Calu3 (cell line): Measurements from ENCODE around the gene TNFRSF12A. TPM values are rescaled to one million over a fixed set of nuclear protein-coding genes. Genes with fewer than 3 reads are reported as not detected.

ENCODE experiments used
- BruUV-seq: library from RNA; stranded (reverse); fragments of 400-500 nt; replicated peaks from 2 replicates; lab custom pipeline; 2021; lab: Mats Ljungman, UMichigan
- CTCF ChIA-PET: fragments of 300-600 bp; sonication (Branson Sonifier 250); formaldehyde crosslinking; loops from one replicate; lab custom pipeline; 2022; ENCODE audit warnings: antibody characterized with exemption; lab: Charles Lee
- DNase-seq: peaks from one replicate; pipeline ENCODE4 v3.0.0; 2022
- H3K27ac Mint-ChIP-seq: one replicate; pipeline ENCODE4 v1.8.0; 2022; ENCODE audit warnings: mixed read lengths; ENCODE audit not compliant: unreplicated experiment
- H3K27me3 Mint-ChIP-seq: one replicate; pipeline ENCODE4 v1.8.0; 2022; ENCODE audit warnings: mixed read lengths; ENCODE audit not compliant: unreplicated experiment
- H3K36me3 Mint-ChIP-seq: one replicate; pipeline ENCODE4 v1.8.0; 2022; ENCODE audit warnings: mild to moderate bottlenecking, moderate library complexity, mixed read lengths; ENCODE audit not compliant: insufficient read depth, unreplicated experiment
- H3K4me1 Mint-ChIP-seq: one replicate; pipeline ENCODE4 v1.8.0; 2022; ENCODE audit warnings: mild to moderate bottlenecking, low read depth, mixed read lengths; ENCODE audit not compliant: unreplicated experiment
- H3K4me3 Mint-ChIP-seq: one replicate; pipeline ENCODE4 v1.8.0; 2022; ENCODE audit warnings: mild to moderate bottlenecking, low read depth, moderate library complexity, mixed read lengths; ENCODE audit not compliant: unreplicated experiment
- H3K9me3 Mint-ChIP-seq: one replicate; pipeline ENCODE4 v1.8.0; 2022; ENCODE audit warnings: low read depth, mixed read lengths; ENCODE audit not compliant: unreplicated experiment
- CTCF ChIP-seq: fragments of 200-600 bp; IDR thresholded peaks from one replicate; pipeline ENCODE4 v1.8.0; 2022; ENCODE audit warnings: antibody characterized with exemption; ENCODE audit not compliant: unreplicated experiment
- intact Hi-C: fragments of 100-400 bp; cut with micrococcal nuclease; formaldehyde crosslinking; loops from one replicate; pipeline ENCODE4 v1.10.0; 2022; ENCODE audit not compliant: unreplicated experiment
- total RNA-seq: library from RNA; stranded (reverse); gene quantifications from 2 replicates; pipeline ENCODE4 v1.2.3, GENCODE V29; 2022

Gene TNFRSF12A
- total RNA-seq, 1 experiment from 2014 or later: 478 TPM

DNA sequence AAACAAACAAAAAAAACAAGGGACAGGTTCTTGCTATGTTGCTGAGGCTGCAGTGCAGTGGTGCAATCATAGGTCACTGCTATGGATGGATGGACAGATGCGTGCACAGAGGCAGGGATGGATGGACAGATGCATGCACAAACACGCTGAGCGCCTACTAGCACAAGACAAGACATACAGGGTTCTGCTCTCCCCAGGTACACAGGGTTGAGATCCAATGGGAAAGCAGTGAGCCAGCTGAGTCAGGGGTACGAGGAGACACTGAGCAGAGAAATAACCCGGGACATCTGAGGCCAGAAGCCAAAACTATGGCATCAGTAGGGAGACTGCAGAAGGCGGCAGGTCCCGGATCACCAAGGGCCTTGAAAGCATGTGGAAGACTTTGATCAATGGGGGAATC is 51.5 kb downstream of the TNFRSF12A start:
- Mint-ChIP-seq H3K9me3 (no peaks in the 10 kb centered on the region), H3K4me1 (no peaks in the 10 kb centered on the region), H3K27ac (no peak overlapping the region), H3K36me3 (peaks cover 5% of the 10 kb centered on the region), H3K4me3 (no peak overlapping the region), H3K27me3 (peaks cover 44% of the 10 kb centered on the region)
- intact Hi-C loops: no loop called here
- no peak for TF ChIP-seq CTCF
- CTCF ChIA-PET: no interaction called here
- DNase-seq: no peak
- BruUV-seq: no TSS peak

Other genes starting within 250 kb of the TNFRSF12A start
- 269 TPM in 2 replicates for gene ELOB, start 243.1 kb upstream of the TNFRSF12A start, total RNA-seq
- 7.9 and 13.2 TPM in 2 replicates for gene PRSS33, start 232.8 kb upstream of the TNFRSF12A start, total RNA-seq
- gene PRSS41, start 221.9 kb upstream of the TNFRSF12A start, total RNA-seq: not detected in 2 replicates
- not detected in 2 replicates for gene PRSS21, start 203.1 kb upstream of the TNFRSF12A start, total RNA-seq
- gene ZG16B, start 190.1 kb upstream of the TNFRSF12A start, total RNA-seq: 10.3 and 15.5 TPM in 2 replicates
- gene PRSS22, start 162.2 kb upstream of the TNFRSF12A start, total RNA-seq: 140 and 141 TPM in 2 replicates
- 10.8 and 13.0 TPM in 2 replicates for gene FLYWCH2, start 137.2 kb upstream of the TNFRSF12A start, total RNA-seq
- 34.8 and 36.8 TPM in 2 replicates for gene FLYWCH1, start 108.4 kb upstream of the TNFRSF12A start, total RNA-seq
- 0.51 TPM in 1 of 2 replicates, not detected in the other for gene KREMEN2, start 56.1 kb upstream of the TNFRSF12A start, total RNA-seq
- 51.0 and 56.0 TPM in 2 replicates for gene PAQR4, start 51.0 kb upstream of the TNFRSF12A start, total RNA-seq
- gene PKMYT1, start 39.9 kb upstream of the TNFRSF12A start, total RNA-seq: 91.2 and 107 TPM in 2 replicates
- 13.5 and 17.8 TPM in 2 replicates for gene CLDN9, start 7.4 kb upstream of the TNFRSF12A start, total RNA-seq
- 1.2 and 2.1 TPM in 2 replicates for gene CLDN6, start 2.2 kb upstream of the TNFRSF12A start, total RNA-seq
- gene HCFC1R1, start 3.6 kb downstream of the TNFRSF12A start, total RNA-seq: 61.1 and 75.4 TPM in 2 replicates
- 50.8 and 54.4 TPM in 2 replicates for gene THOC6, start 3.7 kb downstream of the TNFRSF12A start, total RNA-seq
- gene BICDL2, start 16.6 kb downstream of the TNFRSF12A start, total RNA-seq: 59.4 and 70.9 TPM in 2 replicates
- gene MMP25, start 26.2 kb downstream of the TNFRSF12A start, total RNA-seq: 0.27 and 0.31 TPM in 2 replicates
- 81.8 and 89.0 TPM in 2 replicates for gene IL32, start 45.3 kb downstream of the TNFRSF12A start, total RNA-seq
- gene ZSCAN10, start 78.9 kb downstream of the TNFRSF12A start, total RNA-seq: not detected in 2 replicates
- gene ZNF205, start 92.2 kb downstream of the TNFRSF12A start, total RNA-seq: 17.2 and 17.7 TPM in 2 replicates
- gene ZNF213, start 114.7 kb downstream of the TNFRSF12A start, total RNA-seq: 9.8 and 11.8 TPM in 2 replicates
- 0.40 and 0.54 TPM in 2 replicates for gene OR1F1, start 167.8 kb downstream of the TNFRSF12A start, total RNA-seq
- 12.7 and 14.6 TPM in 2 replicates for gene ZNF200, start 214.8 kb downstream of the TNFRSF12A start, total RNA-seq
- not detected in 2 replicates for gene MEFV, start 236.3 kb downstream of the TNFRSF12A start, total RNA-seq